Activated T-cell treated with anti-CD3 and anti-CD28 coated beads, Interleukin-2, amount 50 U/mL, for 4 hours (primary cell): ENCODE data around the gene TBRG4. TPM values are rescaled to one million over a fixed set of nuclear protein-coding genes. Genes with fewer than 3 reads are reported as not detected.

ENCODE experiments used
- ATAC-seq, 2 donors: fragments of 200-7000 bp; cut with Tn5 transposase; one replicate each; pipeline ENCODE4 v1.10.0; 2021
- DNase-seq: peaks from one replicate; pipeline ENCODE4 v3.0.0-alpha.2; 2020
- H3K27me3 Mint-ChIP-seq: one replicate; pipeline ENCODE4 v1.8.0; 2021; ENCODE audit warnings: low read depth, mixed read lengths
- H3K36me3 Mint-ChIP-seq: one replicate; pipeline ENCODE4 v1.8.0; 2022; ENCODE audit warnings: mixed read lengths; ENCODE audit not compliant: insufficient read depth
- H3K4me1 Mint-ChIP-seq: one replicate; pipeline ENCODE4 v1.8.0; 2021; ENCODE audit warnings: low read depth, mixed read lengths
- H3K4me3 Mint-ChIP-seq: one replicate; pipeline ENCODE4 v1.8.0; 2021; ENCODE audit warnings: mild to moderate bottlenecking, moderate library complexity, mixed read lengths
- H3K9me3 Mint-ChIP-seq: one replicate; pipeline ENCODE4 v1.8.0; 2021; ENCODE audit warnings: mixed read lengths
- total RNA-seq, 3 donors: library from RNA; stranded (reverse); gene quantifications; one replicate each; pipeline ENCODE4 v1.2.1, GENCODE V29; 2021

The TBRG4 gene
- total RNA-seq, 3 donors from 2014 or later: 206 to 236 (median 233) TPM

DNA sequence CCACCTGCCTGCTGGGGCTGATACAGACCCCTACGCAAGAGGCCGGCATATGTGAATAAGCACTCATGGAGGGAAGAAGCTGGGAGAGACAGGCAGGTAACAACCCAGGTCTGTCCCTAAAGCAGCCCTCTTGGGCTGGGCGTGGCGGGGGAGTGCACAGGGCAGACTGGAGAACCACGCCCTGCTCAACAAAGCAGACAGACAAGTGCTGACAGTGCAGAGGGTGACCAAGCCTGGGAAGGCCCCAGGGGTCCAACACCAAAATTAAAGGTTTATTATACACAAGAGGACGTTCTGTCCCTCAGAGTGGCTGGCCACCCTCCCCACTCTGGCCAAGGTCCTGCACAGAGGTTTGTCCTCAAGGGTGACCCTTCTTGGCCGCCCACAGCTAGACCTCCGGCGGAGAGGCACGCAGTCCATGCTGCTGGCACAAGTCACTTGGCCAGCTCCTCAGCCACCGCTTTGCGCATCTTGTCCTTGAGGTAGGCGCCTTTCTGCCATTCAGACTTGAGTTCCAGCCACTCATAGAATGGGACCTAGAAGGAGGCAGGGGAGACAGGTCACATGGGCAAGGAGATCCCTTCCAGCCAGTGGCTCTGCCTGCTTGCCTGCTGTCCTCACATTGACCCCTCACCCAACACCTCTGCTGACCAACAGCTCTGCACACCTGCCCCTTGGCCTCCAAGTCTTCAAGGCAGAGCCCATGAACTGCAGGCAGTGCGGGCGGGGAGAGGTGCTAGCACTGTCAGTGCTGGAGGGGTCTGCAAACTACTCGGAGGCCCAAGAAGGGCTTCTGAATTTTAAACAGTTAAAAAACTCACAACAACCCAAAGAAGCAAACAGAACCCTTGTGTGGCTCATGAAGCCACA, 11.4 kb downstream of the TBRG4 start:
- ATAC-seq: no peak
- Mint-ChIP-seq H3K27me3 (no peaks in the 10 kb centered on the region), H3K4me3 (no peak overlapping the region), H3K4me1 (no peaks in the 10 kb centered on the region), H3K36me3 (peaks cover 16% of the 10 kb centered on the region), H3K9me3 (no peaks in the 10 kb centered on the region)
- no peak for DNase-seq

DNA sequence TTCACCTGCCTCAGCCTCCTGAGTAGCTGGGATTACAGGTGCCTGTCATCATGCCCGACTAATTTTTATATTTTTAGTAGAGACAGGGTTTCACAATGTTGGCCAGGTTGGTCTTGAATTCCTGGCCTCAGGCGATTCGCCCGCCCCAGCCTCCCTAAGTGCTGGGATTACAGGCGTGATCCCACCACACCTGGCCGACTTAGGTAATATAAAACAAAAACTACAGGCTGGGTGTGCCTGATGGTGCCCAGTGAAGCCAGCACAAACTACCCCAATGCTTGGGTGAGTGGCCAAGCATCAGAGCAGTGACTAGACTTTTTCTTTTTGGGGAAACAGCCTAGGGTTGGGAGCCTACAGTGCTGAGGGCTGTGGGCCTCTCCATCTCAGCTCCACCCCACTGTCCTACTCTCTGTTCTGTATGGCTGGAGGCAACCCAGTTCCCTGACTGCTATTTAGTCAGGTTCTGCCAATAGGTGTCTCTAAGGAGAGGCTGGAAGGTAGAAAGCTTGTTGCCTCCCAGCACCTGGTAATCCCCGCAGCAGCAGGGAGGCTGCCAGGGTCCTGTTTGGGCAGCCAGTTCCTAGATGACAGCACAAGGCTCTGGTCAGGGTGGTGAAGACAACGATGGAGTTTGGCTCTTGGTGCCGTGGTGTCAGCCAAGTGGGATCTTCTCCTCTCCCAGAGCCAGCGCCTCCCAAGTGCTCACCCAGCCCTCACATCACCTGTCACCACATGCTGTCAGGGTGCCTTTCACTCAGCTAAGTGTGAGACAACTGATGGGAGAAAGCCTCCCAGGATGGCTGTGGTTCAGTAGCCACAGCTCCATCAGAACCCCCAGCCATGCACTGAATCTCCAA, 12.3 kb downstream of the TBRG4 start:
- H3K9me3 Mint-ChIP-seq: no peaks in the 10 kb centered on the region
- no peaks in the 10 kb centered on the region for H3K4me1 Mint-ChIP-seq
- no peaks in the 10 kb centered on the region for H3K27me3 Mint-ChIP-seq
- DNase-seq: no peak
- peak; percentile 7 to 16 for ATAC-seq
- no peak overlapping the region for H3K4me3 Mint-ChIP-seq
- H3K36me3 Mint-ChIP-seq: peaks cover 16% of the 10 kb centered on the region

DNA sequence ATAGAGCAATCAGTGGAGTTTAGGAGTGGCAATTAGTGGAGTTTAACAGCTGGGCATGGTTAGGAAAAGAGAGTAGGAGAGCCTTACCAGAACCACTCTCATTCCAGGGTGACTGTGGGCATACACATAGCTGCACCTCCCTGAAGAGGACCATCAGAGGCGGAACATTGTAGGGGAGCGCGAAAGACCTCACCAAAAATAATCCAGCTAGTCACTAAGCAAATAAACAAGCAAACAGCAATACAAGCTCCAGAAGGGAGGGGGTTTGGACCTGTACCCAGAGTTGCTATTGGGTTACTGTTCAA, 18.6 kb downstream of the TBRG4 start:
- no peak for DNase-seq
- Mint-ChIP-seq H3K4me1 (peaks cover 6% of the 10 kb centered on the region), H3K4me3 (no peak overlapping the region), H3K36me3 (peaks cover 3% of the 10 kb centered on the region), H3K9me3 (peaks cover 6% of the 10 kb centered on the region), H3K27me3 (peaks cover 14% of the 10 kb centered on the region)
- ATAC-seq: no peak

GRCh38 chr7:45092100-45092930, 19.2 kb downstream of the TBRG4 start:
- ATAC-seq (no peak), DNase-seq (no peak)
- peaks cover 15% of the 10 kb centered on the region for H3K27me3 Mint-ChIP-seq
- peaks cover 6% of the 10 kb centered on the region for H3K9me3 Mint-ChIP-seq
- peaks cover 6% of the 10 kb centered on the region for H3K4me1 Mint-ChIP-seq
- peaks cover 3% of the 10 kb centered on the region for H3K36me3 Mint-ChIP-seq
- no peak overlapping the region for H3K4me3 Mint-ChIP-seq

- Mint-ChIP-seq H3K27me3 (peaks cover 15% of the 10 kb centered on the region), H3K4me1 (peaks cover 6% of the 10 kb centered on the region), H3K36me3 (peaks cover 3% of the 10 kb centered on the region), H3K9me3 (peaks cover 6% of the 10 kb centered on the region), H3K4me3 (peak overlapping the region; percentile 67)
- DNase-seq (peak; percentile 43), ATAC-seq (peak; percentile 63 to 69)
These were observed 22.1 kb downstream of the TBRG4 start for GRCh38 chr7:45089341-45089891.

GRCh38 chr7:45088821-45089340, 22.6 kb downstream of the TBRG4 start, which contains the start of gene NACAD:
TSS of gene NACAD (minus strand) at chr7:45088969. CDS start at chr7:45088894, 75 bp downstream.
- no peak for DNase-seq

GRCh38 chr7:45088146-45088701, 23.3 kb downstream of the TBRG4 start:
- DNase-seq (no peak), ATAC-seq (no peak)
- H3K4me1 Mint-ChIP-seq: peaks cover 6% of the 10 kb centered on the region
- peaks cover 6% of the 10 kb centered on the region for H3K9me3 Mint-ChIP-seq
- H3K27me3 Mint-ChIP-seq: peaks cover 15% of the 10 kb centered on the region
- no peaks in the 10 kb centered on the region for H3K36me3 Mint-ChIP-seq
- peak overlapping the region; percentile 62 for H3K4me3 Mint-ChIP-seq

More at GRCh38 chr7:45088821-45089340, 22.6 kb downstream of the TBRG4 start, which contains the start of gene NACAD:
- peaks cover 3% of the 10 kb centered on the region for H3K36me3 Mint-ChIP-seq
- H3K4me1 Mint-ChIP-seq: peaks cover 6% of the 10 kb centered on the region
- peak within 1 kb of the TSS; percentile 67 for H3K4me3 Mint-ChIP-seq
- ATAC-seq: peak; percentile 63 to 74
- peaks cover 15% of the 10 kb centered on the region for H3K27me3 Mint-ChIP-seq
- peaks cover 6% of the 10 kb centered on the region for H3K9me3 Mint-ChIP-seq

GRCh38 chr7:45087301-45088145, 24.0 kb downstream of the TBRG4 start:
- Mint-ChIP-seq H3K9me3 (peaks cover 2% of the 10 kb centered on the region), H3K36me3 (no peaks in the 10 kb centered on the region), H3K4me1 (peaks cover 6% of the 10 kb centered on the region), H3K4me3 (peak overlapping the region; percentile 62), H3K27me3 (peaks cover 15% of the 10 kb centered on the region)
- DNase-seq: no peak
- ATAC-seq: no peak

GRCh38 chr7:45086331-45087065, 25.0 kb downstream of the TBRG4 start:
- Mint-ChIP-seq H3K27me3 (peaks cover 15% of the 10 kb centered on the region), H3K9me3 (no peaks in the 10 kb centered on the region), H3K36me3 (no peaks in the 10 kb centered on the region), H3K4me3 (no peak overlapping the region), H3K4me1 (peaks cover 6% of the 10 kb centered on the region)
- DNase-seq (no peak), ATAC-seq (no peak)

- DNase-seq: no peak
- Mint-ChIP-seq H3K9me3 (no peaks in the 10 kb centered on the region), H3K36me3 (no peaks in the 10 kb centered on the region), H3K27me3 (peaks cover 15% of the 10 kb centered on the region), H3K4me3 (no peak overlapping the region), H3K4me1 (peaks cover 6% of the 10 kb centered on the region)
- no peak for ATAC-seq
These were observed 25.8 kb downstream of the TBRG4 start for GRCh38 chr7:45085619-45086200.

DNA sequence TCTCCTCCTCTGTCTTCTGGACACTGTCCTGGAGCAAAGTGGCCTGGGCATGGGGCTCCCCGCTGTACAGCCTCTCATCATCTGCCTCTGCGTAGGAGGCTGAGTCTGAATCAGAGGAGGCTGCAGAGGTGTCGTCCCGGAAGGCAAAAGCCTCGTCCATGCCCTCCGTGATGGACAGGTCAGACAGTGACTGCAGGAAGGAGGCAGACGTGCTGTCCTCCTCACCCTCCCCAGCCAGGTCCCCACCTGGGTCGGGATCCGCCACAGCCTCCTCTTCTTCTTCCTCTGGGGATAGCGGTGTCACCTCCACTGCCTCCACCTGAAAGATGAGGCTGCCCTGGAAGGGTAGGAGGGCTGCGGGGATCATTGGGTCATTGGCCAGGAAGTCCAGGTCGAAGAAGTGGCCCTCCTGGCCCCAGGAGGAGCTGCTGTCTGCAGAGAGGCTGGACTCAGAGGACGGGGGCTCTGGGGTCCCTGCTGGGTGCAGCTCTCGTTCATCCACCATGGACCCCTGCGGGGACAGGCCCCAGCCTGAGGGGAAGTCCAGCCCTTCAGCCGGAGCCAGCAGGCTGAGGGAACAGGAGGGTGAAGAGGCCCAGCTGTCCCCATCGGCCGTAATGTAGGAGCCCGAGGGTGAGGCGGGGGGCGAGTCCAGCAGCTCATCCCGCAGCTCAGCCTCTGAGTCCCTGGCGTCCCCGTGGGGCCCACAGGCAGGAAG, 26.4 kb downstream of the TBRG4 start:
- DNase-seq (no peak), ATAC-seq (no peak)
- H3K27me3 Mint-ChIP-seq: peaks cover 15% of the 10 kb centered on the region
- no peaks in the 10 kb centered on the region for H3K9me3 Mint-ChIP-seq
- no peaks in the 10 kb centered on the region for H3K36me3 Mint-ChIP-seq
- peaks cover 6% of the 10 kb centered on the region for H3K4me1 Mint-ChIP-seq
- H3K4me3 Mint-ChIP-seq: no peak overlapping the region
